PC-9 (cell line): Measurements from ENCODE around the gene OAS1. TPM values are rescaled to one million over a fixed set of nuclear protein-coding genes. Genes with fewer than 3 reads are reported as not detected.
"Not testable (repeated sequence)": the region's sequence is repeated elsewhere in the genome, so short reads cannot be mapped to it uniquely, and the experiment has no call there.

Experiments
- BruUV-seq: library from RNA; stranded (reverse); fragments of 400-500 nt; replicated peaks from 2 replicates; lab custom pipeline; 2021; lab: Mats Ljungman, UMichigan
- CTCF ChIA-PET: fragments of 300-600 bp; sonication (Branson Sonifier 250); formaldehyde crosslinking; loops from one replicate; lab custom pipeline; 2022; ENCODE audit warnings: antibody characterized with exemption; lab: Charles Lee
- POLR2A ChIA-PET: fragments of 300-600 bp; sonication (Branson Sonifier 250); formaldehyde crosslinking; loops from one replicate; lab custom pipeline; 2022; ENCODE audit warnings: antibody characterized with exemption; ENCODE audit not compliant: unreplicated experiment; lab: Charles Lee
- DNase-seq, 2 experiments: peaks; one replicate each; pipeline versions ENCODE4 v3.0.0 to v3.0.0-alpha.2; 2015 to 2022; ENCODE audit warnings: mixed read lengths in 1 of 2
- H2AFZ ChIP-seq: fragments of 200-600 bp; sonication (generic); 2 replicates; pipeline ENCODE4 v1.8.1; 2017; ENCODE audit warnings: antibody characterized with exemption
- H3F3A ChIP-seq: fragments of 200-600 bp; sonication (generic); 2 replicates; pipeline ENCODE4 v1.8.1; 2017; ENCODE audit warnings: antibody characterized with exemption, mild to moderate bottlenecking, low read depth; ENCODE audit not compliant: insufficient read depth
- H3K27ac ChIP-seq: fragments of 200-600 bp; sonication (generic); 2 replicates; pipeline ENCODE4 v1.6.1; 2016; ENCODE audit warnings: mixed run types
- H3K27me3 ChIP-seq: fragments of 200-600 bp; sonication (generic); 2 replicates; pipeline ENCODE4 v1.6.1; 2016; ENCODE audit warnings: low read depth, mixed run types; ENCODE audit not compliant: insufficient read depth
- H3K36me3 ChIP-seq: fragments of 200-600 bp; sonication (generic); 2 replicates; pipeline ENCODE4 v1.6.1; 2016; ENCODE audit warnings: low read depth, mixed run types
- H3K4me1 ChIP-seq: fragments of 200-600 bp; sonication (generic); replicated peaks from 2 replicates; pipeline ENCODE4 v1.6.1; 2016; ENCODE audit warnings: mixed run types; ENCODE audit not compliant: insufficient read depth
- H3K4me2 ChIP-seq: fragments of 200-600 bp; sonication (generic); 2 replicates; pipeline ENCODE4 v1.6.1; 2017; ENCODE audit warnings: mixed run types
- H3K4me3 ChIP-seq: fragments of 200-600 bp; sonication (generic); 2 replicates; pipeline ENCODE4 v1.6.1; 2016; ENCODE audit warnings: mixed run types
- H3K79me2 ChIP-seq: fragments of 200-600 bp; sonication (generic); 2 replicates; pipeline ENCODE4 v1.6.1; 2017; ENCODE audit warnings: low read depth, mixed run types
- H3K9me2 ChIP-seq: fragments of 200-600 bp; sonication (generic); 2 replicates; pipeline ENCODE4 v1.8.1; 2017; ENCODE audit warnings: mild to moderate bottlenecking; ENCODE audit not compliant: insufficient read depth
- H3K9me3 ChIP-seq: fragments of 200-600 bp; sonication (generic); 2 replicates; pipeline ENCODE4 v1.8.1; 2016; ENCODE audit warnings: low read depth; ENCODE audit not compliant: insufficient read depth
- H4K20me1 ChIP-seq: fragments of 200-600 bp; sonication (generic); 2 replicates; pipeline ENCODE4 v1.8.1; 2017; ENCODE audit not compliant: insufficient read depth
- CTCF ChIP-seq: fragments of 200-600 bp; sonication (generic); conservative IDR thresholded peaks from 2 replicates; pipeline ENCODE4 v1.6.1; 2017; ENCODE audit warnings: mixed run types, antibody characterized with exemption, mild to moderate bottlenecking, moderate library complexity
- EZH2 ChIP-seq: fragments of 200-600 bp; sonication (generic); IDR thresholded peaks from 2 replicates; pipeline ENCODE4 v1.8.0; 2017; ENCODE audit warnings: antibody characterized with exemption, low read depth
- intact Hi-C: fragments of 100-400 bp; cut with micrococcal nuclease; formaldehyde crosslinking; loops from one replicate; pipeline ENCODE4 v1.10.0; 2022; ENCODE audit not compliant: unreplicated experiment
- total RNA-seq: library from RNA; stranded (reverse); gene quantifications from 2 replicates; pipeline ENCODE4 v1.2.3, GENCODE V29; 2021

Gene OAS1
- total RNA-seq, 1 experiment from 2014 or later = 18.8 TPM

GRCh38 chr12:112947761-112948160, 41.0 kb downstream of the OAS1 start:
- no peaks in the 10 kb centered on the region for H3K27me3 ChIP-seq
- no peaks in the 10 kb centered on the region for H3K79me2 ChIP-seq
- ChIA-PET POLR2A (no interaction called here), CTCF (no interaction called here)
- no peaks in the 10 kb centered on the region for H3K9me2 ChIP-seq
- no peak overlapping the region for H3K4me3 ChIP-seq
- H3F3A ChIP-seq = no peaks in the 10 kb centered on the region
- no peak for DNase-seq
- H3K27ac ChIP-seq = no peak overlapping the region
- no peaks in the 10 kb centered on the region for H3K9me3 ChIP-seq
- no peak overlapping the region for H2AFZ ChIP-seq
- no peaks in the 10 kb centered on the region for H3K36me3 ChIP-seq
- no TSS peak for BruUV-seq
- no peak overlapping the region for H3K4me2 ChIP-seq
- H3K4me1 ChIP-seq = no peaks in the 10 kb centered on the region
- intact Hi-C loops = no loop called here
- H4K20me1 ChIP-seq = no peaks in the 10 kb centered on the region
- TF ChIP-seq EZH2 = no peak
- no peak for TF ChIP-seq CTCF

- H4K20me1 ChIP-seq = no peaks in the 10 kb centered on the region
- no TSS peak for BruUV-seq
- H2AFZ ChIP-seq = no peak overlapping the region
- no peak for DNase-seq
- H3K4me1 ChIP-seq = no peaks in the 10 kb centered on the region
- intact Hi-C loops = no loop called here
- ChIA-PET CTCF (no interaction called here), POLR2A (no interaction called here)
- H3K36me3 ChIP-seq = no peaks in the 10 kb centered on the region
- TF ChIP-seq EZH2 (no peak), CTCF (no peak)
- no peaks in the 10 kb centered on the region for H3F3A ChIP-seq
- H3K4me3 ChIP-seq = no peak overlapping the region
- no peaks in the 10 kb centered on the region for H3K79me2 ChIP-seq
- H3K4me2 ChIP-seq = no peak overlapping the region
- no peaks in the 10 kb centered on the region for H3K9me3 ChIP-seq
- H3K9me2 ChIP-seq = no peaks in the 10 kb centered on the region
- H3K27ac ChIP-seq = no peak overlapping the region
- H3K27me3 ChIP-seq = no peaks in the 10 kb centered on the region
Observed at GRCh38 chr12:112948806-112949205, 42.0 kb downstream of the OAS1 start.

GRCh38 chr12:112950701-112951100, 43.9 kb downstream of the OAS1 start:
- intact Hi-C loops = no loop called here
- CTCF ChIA-PET = no interaction called here

GRCh38 chr12:112957125-112957524, 50.4 kb downstream of the OAS1 start:
- CTCF ChIA-PET, H3K36me3 ChIP-seq, H3K4me1 ChIP-seq, POLR2A ChIA-PET, intact Hi-C loops, H3K4me2 ChIP-seq, H3K27ac ChIP-seq, H3K9me2 ChIP-seq, BruUV-seq, H3K4me3 ChIP-seq, H4K20me1 ChIP-seq, H3F3A ChIP-seq, DNase-seq, H3K79me2 ChIP-seq, H3K27me3 ChIP-seq, H3K9me3 ChIP-seq, H2AFZ ChIP-seq: not testable (repeated sequence)

More at GRCh38 chr12:112950701-112951100, 43.9 kb downstream of the OAS1 start:
- no peaks in the 10 kb centered on the region for H3F3A ChIP-seq
- BruUV-seq = no TSS peak
- POLR2A ChIA-PET = no interaction called here
- no peaks in the 10 kb centered on the region for H3K9me2 ChIP-seq
- DNase-seq = no peak
- H3K4me1 ChIP-seq = no peaks in the 10 kb centered on the region
- H3K4me2 ChIP-seq = no peak overlapping the region
- no peak overlapping the region for H3K4me3 ChIP-seq
- no peaks in the 10 kb centered on the region for H3K9me3 ChIP-seq
- no peak for TF ChIP-seq EZH2
- TF ChIP-seq CTCF = no peak
- H4K20me1 ChIP-seq = no peaks in the 10 kb centered on the region
- no peak overlapping the region for H2AFZ ChIP-seq
- no peaks in the 10 kb centered on the region for H3K27me3 ChIP-seq
- H3K36me3 ChIP-seq = no peaks in the 10 kb centered on the region
- no peaks in the 10 kb centered on the region for H3K79me2 ChIP-seq
- H3K27ac ChIP-seq = no peak overlapping the region
